HCT116 (cell line): ENCODE results near the gene SEC24A. TPM values are rescaled to one million over a fixed set of nuclear protein-coding genes. Genes with fewer than 3 reads are reported as not detected.

ENCODE experiments used
- ATAC-seq: fragments of 200-7000 bp; cut with Tn5 transposase; 2 replicates; pipeline ENCODE4 v1.9.1; 2020; ENCODE audit warnings: mild to moderate bottlenecking, moderate library complexity
- BruUV-seq: library from RNA; stranded (reverse); fragments of 400-500 nt; replicated peaks from 2 replicates; lab custom pipeline; 2021; lab: Mats Ljungman, UMichigan
- CTCF ChIA-PET: fragments of 300-600 bp; sonication (Branson Sonifier 250); formaldehyde crosslinking; loops from one replicate; lab custom pipeline; 2021; ENCODE audit warnings: antibody characterized with exemption; lab: Charles Lee
- POLR2A ChIA-PET: fragments of 300-600, 350-600 bp; sonication (Branson Sonifier 250); formaldehyde crosslinking; loops from one replicate; lab custom pipeline; 2021; ENCODE audit warnings: antibody characterized with exemption; lab: Charles Lee
- RAD21 ChIA-PET, 2 experiments: fragments of 300-600 bp; sonication (Branson Sonifier 250); formaldehyde crosslinking; loops; one replicate each; lab custom pipeline; 2023; ENCODE audit warnings: low total read pairs in 2 of 2; ENCODE audit not compliant: uncharacterized antibody in 2 of 2, unreplicated experiment in 2 of 2, low non-redundant PET in 1 of 2; lab: Charles Lee
- DNase-seq: peaks from one replicate; pipeline ENCODE4 v3.0.0-alpha.2; 2010; ENCODE audit warnings: low read depth, low spot score
- H2AFZ ChIP-seq: fragments of 200-600 bp; shearing (Covaris generic), sonication (generic); 2 replicates; pipeline ENCODE4 v1.6.1; 2017; ENCODE audit warnings: low read depth, mixed run types, mixed read lengths, antibody characterized with exemption, low read length; ENCODE audit not compliant: poor library complexity, severe bottlenecking
- H3K27ac ChIP-seq: 2 replicates; pipeline ENCODE4 v1.5.1; 2012; ENCODE audit warnings: low read depth, low read length
- H3K27me3 ChIP-seq: fragments of 200-600 bp; sonication (generic); 2 replicates; pipeline ENCODE4 v1.6.1; 2016; ENCODE audit warnings: mixed run types, low read length, mixed read lengths; ENCODE audit not compliant: insufficient read depth
- H3K36me3 ChIP-seq, 2 experiments: fragments of 200-500 bp in 1 of 2; fragments of 200-600 bp in 1 of 2; sonication (Bioruptor generic) in 1 of 2; sonication (generic) in 1 of 2; 2 replicates each; pipeline versions ENCODE4 v1.5.1 to v1.6.1; 2014 to 2016; ENCODE audit warnings: low read length in 2 of 2, inconsistent platforms in 1 of 2, mixed read lengths in 1 of 2, mixed run types in 1 of 2; ENCODE audit not compliant: insufficient read depth in 2 of 2, control insufficient read depth in 1 of 2
- H3K4me1 ChIP-seq, 2 experiments: fragments of 200-600 bp in 1 of 2; sonication (generic) in 1 of 2; 2 replicates each; pipeline versions ENCODE4 v1.5.1 to v1.6.1; 2012 to 2017; ENCODE audit warnings: low read length in 2 of 2, inconsistent platforms in 1 of 2, mild to moderate bottlenecking in 1 of 2, mixed read lengths in 1 of 2, mixed run types in 1 of 2, moderate library complexity in 1 of 2; ENCODE audit not compliant: insufficient read depth in 2 of 2, control insufficient read depth in 1 of 2
- H3K4me2 ChIP-seq: fragments of 200-600 bp; sonication (generic); 2 replicates; pipeline ENCODE4 v1.6.1; 2017; ENCODE audit warnings: mixed run types, low read length, mixed read lengths
- H3K4me3 ChIP-seq, 2 experiments: fragments of 200-600 bp in 1 of 2; sonication (generic) in 1 of 2; replicated peaks in 1 of 2; 2 replicates each; pipeline ENCODE4 v1.5.1; 2011 to 2016; ENCODE audit warnings: low read length in 2 of 2, control low read depth in 1 of 2, low read depth in 1 of 2, mild to moderate bottlenecking in 1 of 2, mixed read lengths in 1 of 2, mixed run types in 1 of 2
- H3K79me2 ChIP-seq: fragments of 200-600 bp; sonication (generic); 2 replicates; pipeline ENCODE4 v1.6.1; 2017; ENCODE audit warnings: mild to moderate bottlenecking, mixed run types, low read length, moderate library complexity, mixed read lengths; ENCODE audit not compliant: insufficient read depth
- H3K9ac ChIP-seq: fragments of 200-600 bp; sonication (generic); 2 replicates; pipeline ENCODE4 v1.6.1; 2016; ENCODE audit warnings: low read length, mixed read lengths
- H3K9me2 ChIP-seq: fragments of 200-600 bp; sonication (generic), shearing (Covaris generic); 2 replicates; pipeline ENCODE4 v1.6.1; 2017; ENCODE audit warnings: mixed run types, mild to moderate bottlenecking, moderate library complexity; ENCODE audit not compliant: insufficient read depth
- H3K9me3 ChIP-seq, 2 experiments: fragments of 200-500 bp in 1 of 2; fragments of 200-600 bp in 1 of 2; sonication (Bioruptor generic) in 1 of 2; sonication (generic) in 1 of 2; 2 replicates each; pipeline ENCODE4 v1.6.1; 2014 to 2017; ENCODE audit warnings: low read length in 2 of 2, mixed read lengths in 2 of 2, inconsistent platforms in 1 of 2, low read depth in 1 of 2, mild to moderate bottlenecking in 1 of 2, mixed run types in 1 of 2, moderate library complexity in 1 of 2; ENCODE audit not compliant: control insufficient read depth in 1 of 2, insufficient read depth in 1 of 2
- H4K20me1 ChIP-seq: fragments of 200-600 bp; sonication (generic), shearing (Covaris generic); 2 replicates; pipeline ENCODE4 v1.6.1; 2017; ENCODE audit warnings: mixed run types, mild to moderate bottlenecking, moderate library complexity; ENCODE audit not compliant: insufficient read depth
- EZH2 ChIP-seq: fragments of 200-600 bp; sonication (generic); IDR thresholded peaks from 2 replicates; pipeline ENCODE4 v1.6.1; 2017; ENCODE audit warnings: antibody characterized with exemption, mixed run types
- EZH2phosphoT487 ChIP-seq: fragments of 200-600 bp; IDR thresholded peaks from 2 replicates; pipeline ENCODE4 v1.6.1; 2018; ENCODE audit warnings: antibody characterized with exemption, borderline replicate concordance
- FOSL1 ChIP-seq: IDR thresholded peaks from 2 replicates; pipeline ENCODE4 v1.6.1; 2012; ENCODE audit warnings: low read depth
- JUND ChIP-seq: IDR thresholded peaks from 2 replicates; pipeline ENCODE4 v1.6.1; 2012
- POLR2AphosphoS5 ChIP-seq: IDR thresholded peaks from 2 replicates; pipeline ENCODE4 v1.6.1; 2011; ENCODE audit warnings: mild to moderate bottlenecking, low read depth, low read length, moderate library complexity
- SRF ChIP-seq: IDR thresholded peaks from 2 replicates; pipeline ENCODE4 v1.6.1; 2012; ENCODE audit warnings: low read depth
- YY1 ChIP-seq: IDR thresholded peaks from 2 replicates; pipeline ENCODE4 v1.6.1; 2011; ENCODE audit warnings: low read length, low read depth, moderate library complexity, mild to moderate bottlenecking; ENCODE audit not compliant: insufficient replicate concordance; ENCODE audit errors: extremely low read depth
- ZFX ChIP-seq: fragments of 450-650 bp; IDR thresholded peaks from 2 replicates; pipeline ENCODE4 v1.6.1; 2017
- ZNF274 ChIP-seq: fragments of 200-500 bp; sonication (Bioruptor generic); IDR thresholded peaks from 2 replicates; pipeline ENCODE4 v1.6.1; 2014; ENCODE audit warnings: mild to moderate bottlenecking, low read depth, low read length, inconsistent platforms
- intact Hi-C: fragments of 100-400 bp; cut with micrococcal nuclease; formaldehyde crosslinking; loops from 2 replicates; pipeline ENCODE4 v1.10.0; 2022
- total RNA-seq: library from RNA; stranded (reverse); gene quantifications from one replicate; pipeline ENCODE4 v1.2.1, GENCODE V29; 2021; ENCODE audit not compliant: unreplicated experiment
- TF ChIP-seq, protein P1 (sequence below): IDR thresholded peaks from 2 replicates; pipeline ENCODE4 v1.6.1; 2012
- TF ChIP-seq, protein P2 (sequence below): IDR thresholded peaks from 2 replicates; pipeline ENCODE4 v1.6.1; 2012
- TF ChIP-seq, protein P3 (sequence below): IDR thresholded peaks from 2 replicates; pipeline ENCODE4 v1.6.1; 2011; ENCODE audit warnings: mild to moderate bottlenecking, low read length, moderate library complexity; ENCODE audit not compliant: insufficient replicate concordance; ENCODE audit errors: extremely low read depth

SEC24A gene
- total RNA-seq, 1 experiment from 2014 or later, result 16.8 TPM

DNA sequence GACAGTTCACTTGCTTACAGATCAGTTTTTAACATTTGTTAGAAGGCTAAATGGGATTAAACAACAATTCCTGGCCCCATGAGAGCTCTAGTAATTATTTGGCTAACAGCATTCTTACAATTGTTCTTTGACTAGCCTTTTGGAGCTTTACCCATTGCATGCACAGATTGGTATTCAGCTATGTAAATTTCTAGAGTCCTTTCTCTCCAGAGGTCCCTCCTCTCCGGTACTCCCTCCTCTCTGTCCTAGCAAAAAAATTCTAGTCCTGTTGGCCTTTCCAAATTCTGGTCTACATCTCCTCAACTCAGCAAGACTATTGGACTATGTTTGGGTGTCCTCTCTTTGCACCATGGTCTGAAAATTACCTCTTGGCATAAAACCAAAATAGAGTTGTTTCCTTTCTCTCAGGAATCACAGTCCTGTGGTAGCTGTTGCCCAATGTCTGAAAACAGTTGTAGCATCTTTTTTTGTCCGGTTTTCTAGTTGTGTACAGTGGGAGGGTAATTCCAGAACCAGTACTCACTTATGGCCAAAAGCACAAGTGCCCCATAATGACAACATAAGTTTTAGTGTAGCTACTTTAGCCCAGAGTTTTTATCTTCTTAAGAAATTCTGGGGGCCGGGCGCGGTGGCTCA is 34.0 kb upstream of the SEC24A start:
- ATAC-seq, result no peak
- no peaks in the 10 kb centered on the region for H4K20me1 ChIP-seq
- H2AFZ ChIP-seq, result no peak overlapping the region
- no peak overlapping the region for H3K9ac ChIP-seq
- no peak overlapping the region for H3K4me2 ChIP-seq
- no peak for TF ChIP-seq EZH2
- TF ChIP-seq JUND, result no peak
- no peak for TF ChIP-seq SRF
- no peak for TF ChIP-seq POLR2AphosphoS5
- no peak for TF ChIP-seq ZNF274
- no peak for TF ChIP-seq FOSL1
- TF ChIP-seq YY1, result no peak
- no peak for TF ChIP-seq ZFX
- TF ChIP-seq, protein P1, sequence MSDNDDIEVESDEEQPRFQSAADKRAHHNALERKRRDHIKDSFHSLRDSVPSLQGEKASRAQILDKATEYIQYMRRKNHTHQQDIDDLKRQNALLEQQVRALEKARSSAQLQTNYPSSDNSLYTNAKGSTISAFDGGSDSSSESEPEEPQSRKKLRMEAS, result no peak
- TF ChIP-seq, protein P2, sequence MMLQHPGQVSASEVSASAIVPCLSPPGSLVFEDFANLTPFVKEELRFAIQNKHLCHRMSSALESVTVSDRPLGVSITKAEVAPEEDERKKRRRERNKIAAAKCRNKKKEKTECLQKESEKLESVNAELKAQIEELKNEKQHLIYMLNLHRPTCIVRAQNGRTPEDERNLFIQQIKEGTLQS, result no peak
- TF ChIP-seq, protein P3, sequence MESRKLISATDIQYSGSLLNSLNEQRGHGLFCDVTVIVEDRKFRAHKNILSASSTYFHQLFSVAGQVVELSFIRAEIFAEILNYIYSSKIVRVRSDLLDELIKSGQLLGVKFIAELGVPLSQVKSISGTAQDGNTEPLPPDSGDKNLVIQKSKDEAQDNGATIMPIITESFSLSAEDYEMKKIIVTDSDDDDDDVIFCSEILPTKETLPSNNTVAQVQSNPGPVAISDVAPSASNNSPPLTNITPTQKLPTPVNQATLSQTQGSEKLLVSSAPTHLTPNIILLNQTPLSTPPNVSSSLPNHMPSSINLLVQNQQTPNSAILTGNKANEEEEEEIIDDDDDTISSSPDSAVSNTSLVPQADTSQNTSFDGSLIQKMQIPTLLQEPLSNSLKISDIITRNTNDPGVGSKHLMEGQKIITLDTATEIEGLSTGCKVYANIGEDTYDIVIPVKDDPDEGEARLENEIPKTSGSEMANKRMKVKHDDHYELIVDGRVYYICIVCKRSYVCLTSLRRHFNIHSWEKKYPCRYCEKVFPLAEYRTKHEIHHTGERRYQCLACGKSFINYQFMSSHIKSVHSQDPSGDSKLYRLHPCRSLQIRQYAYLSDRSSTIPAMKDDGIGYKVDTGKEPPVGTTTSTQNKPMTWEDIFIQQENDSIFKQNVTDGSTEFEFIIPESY, result no peak
- TF ChIP-seq EZH2phosphoT487, result no peak
- TF ChIP-seq, all 23 proteins: peak for 0
- H3K79me2 ChIP-seq, result no peaks in the 10 kb centered on the region
- no peaks in the 10 kb centered on the region for H3K9me2 ChIP-seq
- H3K4me3 ChIP-seq, result no peak overlapping the region
- no peaks in the 10 kb centered on the region for H3K27me3 ChIP-seq
- H3K36me3 ChIP-seq, result peaks cover 10 to 14% of the 10 kb centered on the region in 2 experiments; a peak in 3 of 4 replicates
- intact Hi-C loops, result no loop called here
- H3K9me3 ChIP-seq, result no peaks in the 10 kb centered on the region
- BruUV-seq, result no TSS peak
- RAD21 ChIA-PET, result no interaction called here
- POLR2A ChIA-PET, result no interaction called here
- no peaks in the 10 kb centered on the region for H3K4me1 ChIP-seq
- no peak overlapping the region for H3K27ac ChIP-seq
- CTCF ChIA-PET, result no interaction called here
- DNase-seq, result no peak
